ENCODE measurements around the gene PRR15. TPM values are rescaled to one million over a fixed set of nuclear protein-coding genes. Genes with fewer than 3 reads are reported as not detected.

Gene PRR15
- total and polyA plus RNA-seq, 2 of the 8 experiments (the other 6 are each of a cell fraction or from before 2014, with no cell fraction given): 4.9 to 7.9 TPM

GRCh38 chr7:29610086-29610485 is 46.5 kb downstream of the PRR15 start:
- H3K18ac ChIP-seq (ENCODE audit: extremely low read depth, low read length): no peak overlapping the region
- H2AK5ac ChIP-seq (ENCODE audit: low read depth, low read length): no peak overlapping the region
- H4K20me1 ChIP-seq (replicated peaks in 1 of 2; ENCODE audit: control insufficient read depth in 1 of 2, insufficient read depth in 2 of 2, low read length in 2 of 2): no peaks in the 10 kb centered on the region
- no peak overlapping the region for H3K14ac ChIP-seq (ENCODE audit: insufficient read length)
- no peak overlapping the region for H3K4ac ChIP-seq (replicated peaks; ENCODE audit: insufficient read length, low read depth, low read length)
- TF ChIP-seq HDAC2 (IDR thresholded peaks at IDR 0.05; ENCODE audit: borderline replicate concordance in 1 of 2, low read depth in 2 of 2, low read length in 2 of 2): no peak
- no peak overlapping the region for H2BK15ac ChIP-seq (ENCODE audit: low read length)
- no peak overlapping the region for H2BK12ac ChIP-seq (ENCODE audit: low read depth, low read length)
- H3K4me3 ChIP-seq (ENCODE audit: extremely low read depth in 1 of 4, insufficient read depth in 2 of 4, low read depth in 3 of 4, low read length in 4 of 4): no peak overlapping the region
- no peaks in the 10 kb centered on the region for H3K79me2 ChIP-seq (ENCODE audit: control insufficient read depth in 1 of 2, insufficient read depth in 2 of 2, low read length in 2 of 2)
- H3K9me3 ChIP-seq (ENCODE audit: insufficient read depth in 2 of 2, low read depth in 1 of 2, low read length in 1 of 2): no peaks in the 10 kb centered on the region
- no peak overlapping the region for H2BK20ac ChIP-seq (ENCODE audit: low read length)
- POLR2A ChIA-PET (ENCODE audit: partially characterized antibody): no interaction called here
- no peaks in the 10 kb centered on the region for H3K36me3 ChIP-seq (ENCODE audit: control insufficient read depth in 2 of 4, insufficient read depth in 4 of 4, low read length in 3 of 4)
- no peak overlapping the region for H2BK5ac ChIP-seq (ENCODE audit: low read depth, low read length)
- H3K4me2 ChIP-seq (ENCODE audit: insufficient read depth in 1 of 2, low read depth in 2 of 2, low read length in 2 of 2): no peak overlapping the region
- peaks cover 7 to 17% (median 8%) of the 10 kb centered on the region in 4 experiments; a peak in 5 of 7 replicates for H3K4me1 ChIP-seq (replicated peaks in 1 of 4; ENCODE audit: control insufficient read depth in 3 of 4, insufficient read depth in 4 of 4, low read length in 3 of 4)
- DNase-seq (ENCODE audit: low read depth in 1 of 2, low spot score in 2 of 2) (no peak), FAIRE-seq (no peak)
- no peaks in the 10 kb centered on the region for H3K79me1 ChIP-seq (ENCODE audit: low read depth, low read length)
- 75% methylated on average over 2 of the region's 2 CpGs; no CpG with 5 or more reads in 1 of the 2 experiments for WGBS, 2 experiments (ENCODE audit: extremely low coverage in 1 of 2, insufficient coverage in 1 of 2, insufficient read length in 1 of 2, insufficient replicate concordance in 2 of 2, low coverage in 1 of 2, low lambda C conversion rate in 2 of 2, missing lambda C conversion rate in 1 of 2)
- CTCF ChIA-PET (ENCODE audit: partially characterized antibody): interaction anchor here (0.6 to 3.3 kb wide), 15 partner anchors 10 to 688 kb away, joined by 3 to 16 read pairs (median 3); no protein-coding TSS in a partner anchor
- H4K5ac ChIP-seq (ENCODE audit: insufficient read length, low read depth, low read length): no peak overlapping the region
- H3K27ac ChIP-seq (ENCODE audit: low read depth, low read length): no peak overlapping the region
- no peaks in the 10 kb centered on the region for H3K27me3 ChIP-seq (replicated peaks in 1 of 4; ENCODE audit: control insufficient read depth in 3 of 4, extremely low read depth in 1 of 4, insufficient read depth in 3 of 4, low read length in 3 of 4)
- no peak overlapping the region for H4K8ac ChIP-seq (ENCODE audit: extremely low read depth, insufficient read depth, low read length)
- H3K23ac ChIP-seq (ENCODE audit: insufficient read length): no peak overlapping the region
- no peak overlapping the region for H3K9ac ChIP-seq (replicated peaks in 1 of 4; ENCODE audit: extremely low read depth in 1 of 4, low read depth in 3 of 4, low read length in 3 of 4)
- H4K91ac ChIP-seq (replicated peaks; ENCODE audit: insufficient read length, low read length): no peak overlapping the region
- H2BK120ac ChIP-seq (replicated peaks; ENCODE audit: low read depth, low read length): no peak overlapping the region
- H3K56ac ChIP-seq (replicated peaks; ENCODE audit: insufficient read length, low read depth, low read length): no peak overlapping the region
- no peaks in the 10 kb centered on the region for H3K23me2 ChIP-seq (ENCODE audit: low read depth, low read length)
- no peak overlapping the region for H2AFZ ChIP-seq (ENCODE audit: low read length)

All from H1 (cell line).